HCT116 (cell line): ENCODE measurements around the gene MEN1. TPM values are rescaled to one million over a fixed set of nuclear protein-coding genes. Genes with fewer than 3 reads are reported as not detected.
A peak's percentile ranks its signal among the peaks of the same experiment; 100 is the strongest.

Source experiments
- ATAC-seq: fragments of 200-7000 bp; cut with Tn5 transposase; 2 replicates; pipeline ENCODE4 v1.9.1; 2020; ENCODE audit warnings: mild to moderate bottlenecking, moderate library complexity
- BruUV-seq: library from RNA; stranded (reverse); fragments of 400-500 nt; replicated peaks from 2 replicates; lab custom pipeline; 2021; lab: Mats Ljungman, UMichigan
- CTCF ChIA-PET: fragments of 300-600 bp; sonication (Branson Sonifier 250); formaldehyde crosslinking; loops from one replicate; lab custom pipeline; 2021; ENCODE audit warnings: antibody characterized with exemption; lab: Charles Lee
- POLR2A ChIA-PET: fragments of 300-600, 350-600 bp; sonication (Branson Sonifier 250); formaldehyde crosslinking; loops from one replicate; lab custom pipeline; 2021; ENCODE audit warnings: antibody characterized with exemption; lab: Charles Lee
- RAD21 ChIA-PET, 2 experiments: fragments of 300-600 bp; sonication (Branson Sonifier 250); formaldehyde crosslinking; loops; one replicate each; lab custom pipeline; 2023; ENCODE audit warnings: low total read pairs in 2 of 2; ENCODE audit not compliant: uncharacterized antibody in 2 of 2, unreplicated experiment in 2 of 2, low non-redundant PET in 1 of 2; lab: Charles Lee
- DNase-seq: peaks from one replicate; pipeline ENCODE4 v3.0.0-alpha.2; 2010; ENCODE audit warnings: low read depth, low spot score
- H2AFZ ChIP-seq: fragments of 200-600 bp; shearing (Covaris generic), sonication (generic); 2 replicates; pipeline ENCODE4 v1.6.1; 2017; ENCODE audit warnings: low read depth, mixed run types, mixed read lengths, antibody characterized with exemption, low read length; ENCODE audit not compliant: poor library complexity, severe bottlenecking
- H3K27ac ChIP-seq: 2 replicates; pipeline ENCODE4 v1.5.1; 2012; ENCODE audit warnings: low read depth, low read length
- H3K27me3 ChIP-seq: fragments of 200-600 bp; sonication (generic); 2 replicates; pipeline ENCODE4 v1.6.1; 2016; ENCODE audit warnings: mixed run types, low read length, mixed read lengths; ENCODE audit not compliant: insufficient read depth
- H3K36me3 ChIP-seq, 2 experiments: fragments of 200-500 bp in 1 of 2; fragments of 200-600 bp in 1 of 2; sonication (Bioruptor generic) in 1 of 2; sonication (generic) in 1 of 2; 2 replicates each; pipeline versions ENCODE4 v1.5.1 to v1.6.1; 2014 to 2016; ENCODE audit warnings: low read length in 2 of 2, inconsistent platforms in 1 of 2, mixed read lengths in 1 of 2, mixed run types in 1 of 2; ENCODE audit not compliant: insufficient read depth in 2 of 2, control insufficient read depth in 1 of 2
- H3K4me1 ChIP-seq, 2 experiments: fragments of 200-600 bp in 1 of 2; sonication (generic) in 1 of 2; 2 replicates each; pipeline versions ENCODE4 v1.5.1 to v1.6.1; 2012 to 2017; ENCODE audit warnings: low read length in 2 of 2, inconsistent platforms in 1 of 2, mild to moderate bottlenecking in 1 of 2, mixed read lengths in 1 of 2, mixed run types in 1 of 2, moderate library complexity in 1 of 2; ENCODE audit not compliant: insufficient read depth in 2 of 2, control insufficient read depth in 1 of 2
- H3K4me2 ChIP-seq: fragments of 200-600 bp; sonication (generic); 2 replicates; pipeline ENCODE4 v1.6.1; 2017; ENCODE audit warnings: mixed run types, low read length, mixed read lengths
- H3K4me3 ChIP-seq, 2 experiments: fragments of 200-600 bp in 1 of 2; sonication (generic) in 1 of 2; replicated peaks in 1 of 2; 2 replicates each; pipeline ENCODE4 v1.5.1; 2011 to 2016; ENCODE audit warnings: low read length in 2 of 2, control low read depth in 1 of 2, low read depth in 1 of 2, mild to moderate bottlenecking in 1 of 2, mixed read lengths in 1 of 2, mixed run types in 1 of 2
- H3K79me2 ChIP-seq: fragments of 200-600 bp; sonication (generic); 2 replicates; pipeline ENCODE4 v1.6.1; 2017; ENCODE audit warnings: mild to moderate bottlenecking, mixed run types, low read length, moderate library complexity, mixed read lengths; ENCODE audit not compliant: insufficient read depth
- H3K9ac ChIP-seq: fragments of 200-600 bp; sonication (generic); 2 replicates; pipeline ENCODE4 v1.6.1; 2016; ENCODE audit warnings: low read length, mixed read lengths
- H3K9me2 ChIP-seq: fragments of 200-600 bp; sonication (generic), shearing (Covaris generic); 2 replicates; pipeline ENCODE4 v1.6.1; 2017; ENCODE audit warnings: mixed run types, mild to moderate bottlenecking, moderate library complexity; ENCODE audit not compliant: insufficient read depth
- H3K9me3 ChIP-seq, 2 experiments: fragments of 200-500 bp in 1 of 2; fragments of 200-600 bp in 1 of 2; sonication (Bioruptor generic) in 1 of 2; sonication (generic) in 1 of 2; 2 replicates each; pipeline ENCODE4 v1.6.1; 2014 to 2017; ENCODE audit warnings: low read length in 2 of 2, mixed read lengths in 2 of 2, inconsistent platforms in 1 of 2, low read depth in 1 of 2, mild to moderate bottlenecking in 1 of 2, mixed run types in 1 of 2, moderate library complexity in 1 of 2; ENCODE audit not compliant: control insufficient read depth in 1 of 2, insufficient read depth in 1 of 2
- H4K20me1 ChIP-seq: fragments of 200-600 bp; sonication (generic), shearing (Covaris generic); 2 replicates; pipeline ENCODE4 v1.6.1; 2017; ENCODE audit warnings: mixed run types, mild to moderate bottlenecking, moderate library complexity; ENCODE audit not compliant: insufficient read depth
- CBX3 ChIP-seq: IDR thresholded peaks from 2 replicates; pipeline ENCODE4 v1.6.1; 2012; ENCODE audit warnings: low read depth
- CEBPB ChIP-seq: IDR thresholded peaks from 2 replicates; pipeline ENCODE4 v1.6.1; 2012; ENCODE audit warnings: low read depth
- RAD21 ChIP-seq: IDR thresholded peaks from 2 replicates; pipeline ENCODE4 v1.6.1; 2012; ENCODE audit warnings: low read depth, mild to moderate bottlenecking
- SRF ChIP-seq: IDR thresholded peaks from 2 replicates; pipeline ENCODE4 v1.6.1; 2012; ENCODE audit warnings: low read depth
- ZFX ChIP-seq: fragments of 450-650 bp; IDR thresholded peaks from 2 replicates; pipeline ENCODE4 v1.6.1; 2017
- intact Hi-C: fragments of 100-400 bp; cut with micrococcal nuclease; formaldehyde crosslinking; loops from 2 replicates; pipeline ENCODE4 v1.10.0; 2022
- total RNA-seq: library from RNA; stranded (reverse); gene quantifications from one replicate; pipeline ENCODE4 v1.2.1, GENCODE V29; 2021; ENCODE audit not compliant: unreplicated experiment
- TF ChIP-seq, protein P1 (sequence below): IDR thresholded peaks from 2 replicates; pipeline ENCODE4 v1.6.1; 2011; ENCODE audit warnings: mild to moderate bottlenecking, low read length, moderate library complexity; ENCODE audit not compliant: insufficient replicate concordance; ENCODE audit errors: extremely low read depth

Gene MEN1
- total RNA-seq, 1 experiment from 2014 or later: 62.1 TPM

DNA sequence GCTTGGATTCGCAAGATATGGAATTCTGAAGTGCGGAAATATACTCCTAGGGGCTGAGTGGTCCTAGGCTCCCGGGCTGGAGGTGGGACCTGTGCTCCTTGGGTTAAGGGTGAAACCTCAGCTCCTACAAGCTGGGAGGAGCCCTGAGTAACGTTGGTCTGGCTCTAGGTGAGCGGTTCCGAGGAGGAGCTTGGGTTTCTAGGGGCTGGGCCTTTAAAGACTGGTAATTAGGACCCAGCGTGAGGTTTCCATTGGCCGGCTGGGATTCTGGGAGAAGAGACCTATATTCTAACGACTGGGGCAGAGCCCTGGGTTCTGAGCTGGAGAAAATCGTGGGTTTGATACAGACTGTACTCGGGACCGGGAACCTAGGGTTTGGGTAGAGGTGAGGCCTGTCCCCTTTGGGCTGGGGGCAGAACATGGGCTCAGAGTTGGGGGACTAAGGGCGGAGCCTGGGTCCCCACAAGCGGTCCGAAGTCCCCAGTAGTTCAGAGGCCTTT, 6.5 kb downstream of the MEN1 start:
- RAD21 ChIA-PET: interaction anchor here in 1 of 2 experiments (0.8 kb wide), 1 partner anchor 318 kb away, joined by 4 read pairs; the partner anchor contains the start of genes FAU and MRPL49
- CTCF ChIA-PET: interaction anchor here (0.9 to 2.1 kb wide), 2 partner anchors 40 to 61 kb away, joined by 3 to 4 read pairs; partner anchors contain the start of gene CDC42BPG
- peaks cover 19 to 41% of the 10 kb centered on the region in 2 experiments for H3K4me1 ChIP-seq
- H4K20me1 ChIP-seq: no peaks in the 10 kb centered on the region
- H3K9ac ChIP-seq: peak overlapping the region; percentile 65
- no peak overlapping the region for H2AFZ ChIP-seq
- DNase-seq (no peak), ATAC-seq (peak; percentile 37)
- intact Hi-C loops: no loop called here
- H3K27ac ChIP-seq: peak overlapping the region; percentile 92
- TF ChIP-seq CBX3: no peak
- no peak for TF ChIP-seq ZFX
- no peak for TF ChIP-seq RAD21
- TF ChIP-seq CEBPB: no peak
- no peak for TF ChIP-seq SRF
- TF ChIP-seq, protein P1, sequence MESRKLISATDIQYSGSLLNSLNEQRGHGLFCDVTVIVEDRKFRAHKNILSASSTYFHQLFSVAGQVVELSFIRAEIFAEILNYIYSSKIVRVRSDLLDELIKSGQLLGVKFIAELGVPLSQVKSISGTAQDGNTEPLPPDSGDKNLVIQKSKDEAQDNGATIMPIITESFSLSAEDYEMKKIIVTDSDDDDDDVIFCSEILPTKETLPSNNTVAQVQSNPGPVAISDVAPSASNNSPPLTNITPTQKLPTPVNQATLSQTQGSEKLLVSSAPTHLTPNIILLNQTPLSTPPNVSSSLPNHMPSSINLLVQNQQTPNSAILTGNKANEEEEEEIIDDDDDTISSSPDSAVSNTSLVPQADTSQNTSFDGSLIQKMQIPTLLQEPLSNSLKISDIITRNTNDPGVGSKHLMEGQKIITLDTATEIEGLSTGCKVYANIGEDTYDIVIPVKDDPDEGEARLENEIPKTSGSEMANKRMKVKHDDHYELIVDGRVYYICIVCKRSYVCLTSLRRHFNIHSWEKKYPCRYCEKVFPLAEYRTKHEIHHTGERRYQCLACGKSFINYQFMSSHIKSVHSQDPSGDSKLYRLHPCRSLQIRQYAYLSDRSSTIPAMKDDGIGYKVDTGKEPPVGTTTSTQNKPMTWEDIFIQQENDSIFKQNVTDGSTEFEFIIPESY: no peak
- POLR2A ChIA-PET: interaction anchor here (0.9 to 1.2 kb wide), 2 partner anchors 11 to 331 kb away, joined by 3 read pairs; no protein-coding TSS in a partner anchor
- H3K27me3 ChIP-seq: no peaks in the 10 kb centered on the region
- H3K4me3 ChIP-seq: peak overlapping the region; percentile 50 to 58
- peaks cover 5 to 10% of the 10 kb centered on the region in 2 experiments; a peak in 2 of 4 replicates for H3K36me3 ChIP-seq
- H3K9me2 ChIP-seq: no peaks in the 10 kb centered on the region
- H3K9me3 ChIP-seq: no peaks in the 10 kb centered on the region
- TSS peak; percentile 95 for BruUV-seq
- H3K79me2 ChIP-seq: peaks cover 5% of the 10 kb centered on the region; the same call in 1 of the 2 replicates
- peak overlapping the region; percentile 87 for H3K4me2 ChIP-seq
